NCI-H748 (cell line): ENCODE results near the gene SWSAP1.
"Not testable (repeated sequence)": the region's sequence is repeated elsewhere in the genome, so short reads cannot be mapped to it uniquely, and the experiment has no call there.

Source experiments
- DNase-seq: peaks from one replicate; lab custom pipeline; 2025; ENCODE audit not compliant: unreplicated experiment; lab: John Stamatoyannopoulos, UW

Gene SWSAP1

GRCh38 chr19:11378319-11379189, 4.1 kb downstream of the SWSAP1 start:
- peak; percentile 52 for DNase-seq

- DNase-seq, result not testable (repeated sequence)
Measured at GRCh38 chr19:11379269-11379845, 4.9 kb downstream of the SWSAP1 start.

- DNase-seq, result no peak
Measured at GRCh38 chr19:11379857-11380350, 5.4 kb downstream of the SWSAP1 start.

GRCh38 chr19:11380653-11381537, 6.4 kb downstream of the SWSAP1 start:
- peak; percentile 97 for DNase-seq

GRCh38 chr19:11382898-11383705, 8.6 kb downstream of the SWSAP1 start:
- DNase-seq, result peak; percentile 63

- DNase-seq, result no peak
Measured at GRCh38 chr19:11383706-11384048, 9.2 kb downstream of the SWSAP1 start.

- DNase-seq, result no peak
Measured at GRCh38 chr19:11384778-11385129, 10.3 kb downstream of the SWSAP1 start.

- DNase-seq, result peak; percentile 27
Measured at GRCh38 chr19:11387162-11388034, 12.9 kb downstream of the SWSAP1 start.

GRCh38 chr19:11390359-11390758, 15.9 kb downstream of the SWSAP1 start:
- DNase-seq, result no peak

GRCh38 chr19:11390933-11391680, 16.6 kb downstream of the SWSAP1 start:
- no peak for DNase-seq

- DNase-seq, result no peak
Measured at GRCh38 chr19:11397089-11397610, 22.7 kb downstream of the SWSAP1 start.

GRCh38 chr19:11399667-11400066, 25.2 kb downstream of the SWSAP1 start:
- DNase-seq, result no peak

- no peak for DNase-seq
Measured at GRCh38 chr19:11400798-11401197, 26.3 kb downstream of the SWSAP1 start.

- DNase-seq, result no peak
Measured at GRCh38 chr19:11401808-11402543, 27.5 kb downstream of the SWSAP1 start.

- DNase-seq, result no peak
Measured at GRCh38 chr19:11404588-11405222, 30.2 kb downstream of the SWSAP1 start.

GRCh38 chr19:11405846-11406643, 31.6 kb downstream of the SWSAP1 start:
- no peak for DNase-seq
